ENCODE results near the gene IQCC.

GRCh38 chr1:32182060-32182459, 23.4 kb upstream of the IQCC start:
- TF ChIP-seq YY1 (IDR thresholded peaks at IDR 0.05; ENCODE audit: insufficient read depth, insufficient read length) (no peak), ZNF274 (IDR thresholded peaks at IDR 0.05; ENCODE audit: low read depth, low read length) (no peak)
